WTC11 (cell line): ENCODE data around the gene CCDC82. TPM values are rescaled to one million over a fixed set of nuclear protein-coding genes. Genes with fewer than 3 reads are reported as not detected.
A peak's percentile ranks its signal among the peaks of the same experiment; 100 is the strongest.

ENCODE experiments used
- ATAC-seq: fragments of 200-7000 bp; cut with Tn5 transposase; 2 replicates; pipeline ENCODE4 v1.10.0; 2021; ENCODE audit warnings: mild to moderate bottlenecking, moderate library complexity
- CTCF ChIA-PET: fragments of 300-600 bp; sonication (Branson Sonifier 250); formaldehyde crosslinking; loops from one replicate; lab custom pipeline; 2021; ENCODE audit warnings: antibody characterized with exemption; lab: Charles Lee
- POLR2A ChIA-PET: fragments of 350-600 bp; sonication (Branson Sonifier 250); formaldehyde crosslinking; loops from one replicate; lab custom pipeline; 2021; ENCODE audit warnings: antibody characterized with exemption; lab: Charles Lee
- DNase-seq: peaks from one replicate; pipeline ENCODE4 v3.0.0; 2021; ENCODE audit warnings: low spot score
- H3K27ac Mint-ChIP-seq: 2 replicates; pipeline ENCODE4 v1.8.0; 2021; ENCODE audit warnings: mixed read lengths
- H3K27me3 Mint-ChIP-seq: 2 replicates; pipeline ENCODE4 v1.8.0; 2021; ENCODE audit warnings: low read depth, mild to moderate bottlenecking, moderate library complexity, mixed read lengths
- H3K36me3 Mint-ChIP-seq: 2 replicates; pipeline ENCODE4 v1.8.0; 2021; ENCODE audit warnings: mixed read lengths
- H3K4me1 Mint-ChIP-seq: 2 replicates; pipeline ENCODE4 v1.8.0; 2022; ENCODE audit warnings: mixed read lengths
- H3K4me3 Mint-ChIP-seq: 2 replicates; pipeline ENCODE4 v1.8.0; 2021; ENCODE audit warnings: mild to moderate bottlenecking, moderate library complexity, mixed read lengths
- H3K9me3 Mint-ChIP-seq: 2 replicates; pipeline ENCODE4 v1.8.0; 2021; ENCODE audit warnings: mixed read lengths
- JAZF1 ChIP-seq: fragments of 250-450 bp; sonication (Bioruptor Pico); IDR thresholded peaks from 2 replicates; pipeline ENCODE4 v1.9.0; 2021; ENCODE audit warnings: moderate library complexity, mild to moderate bottlenecking, inconsistent platforms
- KAT7 ChIP-seq: sonication (generic); formaldehyde crosslinking; IDR thresholded peaks from 2 replicates; pipeline ENCODE4 v1.8.1; 2023; ENCODE audit warnings: missing genetic modification reagents, mild to moderate bottlenecking, borderline replicate concordance
- MXD4 ChIP-seq: fragments of 250-450 bp; sonication (Bioruptor Pico); IDR thresholded peaks from 2 replicates; pipeline ENCODE4 v1.8.0; 2021; ENCODE audit warnings: mild to moderate bottlenecking, moderate library complexity, borderline replicate concordance
- NFE2L1 ChIP-seq: sonication (generic); formaldehyde crosslinking; IDR thresholded peaks from 2 replicates; pipeline ENCODE4 v1.8.1; 2023; ENCODE audit warnings: missing genetic modification reagents
- RORB ChIP-seq: fragments of 250-450 bp; sonication (Bioruptor Pico); IDR thresholded peaks from 2 replicates; pipeline ENCODE4 v1.9.0; 2021; ENCODE audit warnings: mild to moderate bottlenecking
- TP53 ChIP-seq: sonication (generic); formaldehyde crosslinking; IDR thresholded peaks from 2 replicates; pipeline ENCODE4 v1.8.1; 2023; ENCODE audit warnings: mild to moderate bottlenecking, missing genetic modification reagents
- ZBTB21 ChIP-seq: sonication (generic); formaldehyde crosslinking; IDR thresholded peaks from 2 replicates; pipeline ENCODE4 v1.8.1; 2023; ENCODE audit warnings: mild to moderate bottlenecking, missing genetic modification reagents, borderline replicate concordance
- ZNF396 ChIP-seq: fragments of 250-450 bp; sonication (Bioruptor Pico); IDR thresholded peaks from 2 replicates; pipeline ENCODE4 v1.8.0; 2021; ENCODE audit warnings: mild to moderate bottlenecking, moderate library complexity, borderline replicate concordance
- total RNA-seq: library from RNA; stranded (reverse); gene quantifications from 3 replicates; pipeline ENCODE4 v1.2.3, GENCODE V29; 2021
- TF ChIP-seq, protein P1 (sequence below): sonication (generic); formaldehyde crosslinking; IDR thresholded peaks from 2 replicates; pipeline ENCODE4 v1.8.0; 2023; ENCODE audit warnings: mild to moderate bottlenecking, missing genetic modification reagents
- TF ChIP-seq, protein P2 (sequence below): fragments of 200-600 bp; IDR thresholded peaks from 2 replicates; pipeline ENCODE4 v1.8.0; 2022; ENCODE audit warnings: antibody characterized with exemption
- TF ChIP-seq, protein P3 (sequence below): sonication (generic); formaldehyde crosslinking; IDR thresholded peaks from 2 replicates; pipeline ENCODE4 v1.8.0; 2022; ENCODE audit warnings: missing genetic modification reagents
- TF ChIP-seq, protein P4 (sequence below): sonication (generic); formaldehyde crosslinking; IDR thresholded peaks from 2 replicates; pipeline ENCODE4 v1.8.0; 2022; ENCODE audit warnings: mild to moderate bottlenecking, missing genetic modification reagents
- TF ChIP-seq, protein P5 (sequence below): sonication (generic); formaldehyde crosslinking; IDR thresholded peaks from 2 replicates; pipeline ENCODE4 v1.8.1; 2023; ENCODE audit warnings: mild to moderate bottlenecking, missing genetic modification reagents
- TF ChIP-seq, protein P6 (sequence below): fragments of 250-450 bp; sonication (Bioruptor Pico); conservative IDR thresholded peaks from 2 replicates; pipeline ENCODE4 v1.9.0; 2021; ENCODE audit warnings: mild to moderate bottlenecking

Gene CCDC82
- total RNA-seq, 1 experiment from 2014 or later = 16.3 TPM

DNA sequence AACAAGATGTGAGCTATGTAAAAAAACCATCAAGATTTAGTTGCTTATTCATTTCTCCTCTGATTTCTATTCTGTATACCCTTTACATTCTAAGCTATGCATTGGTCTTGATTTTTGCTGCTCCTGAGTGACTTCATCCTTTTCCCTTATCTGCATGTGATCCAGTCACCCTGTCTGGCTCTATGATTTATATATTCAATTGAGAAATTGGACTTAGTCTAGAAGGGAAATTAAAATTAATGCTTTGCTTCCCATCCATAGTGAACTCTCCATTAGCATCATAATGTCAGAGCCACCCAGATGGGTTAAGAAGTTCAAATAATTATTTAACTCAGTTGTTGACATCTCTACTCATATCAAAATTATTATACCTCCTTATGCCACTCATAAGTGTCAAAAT is 5.1 kb upstream of the CCDC82 start (continued):
- TF ChIP-seq, protein P1, sequence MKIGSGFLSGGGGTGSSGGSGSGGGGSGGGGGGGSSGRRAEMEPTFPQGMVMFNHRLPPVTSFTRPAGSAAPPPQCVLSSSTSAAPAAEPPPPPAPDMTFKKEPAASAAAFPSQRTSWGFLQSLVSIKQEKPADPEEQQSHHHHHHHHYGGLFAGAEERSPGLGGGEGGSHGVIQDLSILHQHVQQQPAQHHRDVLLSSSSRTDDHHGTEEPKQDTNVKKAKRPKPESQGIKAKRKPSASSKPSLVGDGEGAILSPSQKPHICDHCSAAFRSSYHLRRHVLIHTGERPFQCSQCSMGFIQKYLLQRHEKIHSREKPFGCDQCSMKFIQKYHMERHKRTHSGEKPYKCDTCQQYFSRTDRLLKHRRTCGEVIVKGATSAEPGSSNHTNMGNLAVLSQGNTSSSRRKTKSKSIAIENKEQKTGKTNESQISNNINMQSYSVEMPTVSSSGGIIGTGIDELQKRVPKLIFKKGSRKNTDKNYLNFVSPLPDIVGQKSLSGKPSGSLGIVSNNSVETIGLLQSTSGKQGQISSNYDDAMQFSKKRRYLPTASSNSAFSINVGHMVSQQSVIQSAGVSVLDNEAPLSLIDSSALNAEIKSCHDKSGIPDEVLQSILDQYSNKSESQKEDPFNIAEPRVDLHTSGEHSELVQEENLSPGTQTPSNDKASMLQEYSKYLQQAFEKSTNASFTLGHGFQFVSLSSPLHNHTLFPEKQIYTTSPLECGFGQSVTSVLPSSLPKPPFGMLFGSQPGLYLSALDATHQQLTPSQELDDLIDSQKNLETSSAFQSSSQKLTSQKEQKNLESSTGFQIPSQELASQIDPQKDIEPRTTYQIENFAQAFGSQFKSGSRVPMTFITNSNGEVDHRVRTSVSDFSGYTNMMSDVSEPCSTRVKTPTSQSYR (CRISPR knock-in tag) = no peak

DNA sequence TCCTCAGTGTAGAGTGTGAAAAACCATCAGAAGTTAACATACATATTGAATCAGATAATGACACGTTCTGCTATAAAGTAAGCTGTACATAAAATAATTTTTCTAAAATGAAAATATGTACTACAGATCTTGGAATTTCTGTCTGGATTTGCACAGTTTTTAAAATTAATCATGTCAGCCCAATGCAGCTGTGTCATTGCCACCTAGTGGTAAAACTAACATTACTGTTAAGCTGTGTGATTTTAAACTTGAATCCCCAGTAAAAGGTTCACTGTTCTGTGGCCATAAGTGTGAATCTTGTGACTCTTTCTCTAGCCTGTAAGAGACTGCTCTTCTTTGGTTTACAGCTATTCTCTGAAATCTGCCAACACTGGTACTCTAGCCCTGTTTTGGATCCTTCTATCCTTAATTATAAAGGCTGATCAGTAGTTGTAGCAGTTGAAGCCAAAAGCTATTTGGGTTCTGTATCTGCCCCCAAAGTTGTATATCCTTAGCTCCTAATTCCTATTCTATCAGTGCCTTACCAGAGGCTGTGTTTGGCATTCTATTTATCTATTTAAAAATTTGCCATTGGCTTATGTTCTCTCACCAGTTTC is 4.1 kb upstream of the CCDC82 start:
- DNase-seq = no peak
- CTCF ChIA-PET = interaction anchor here (0.7 to 4.0 kb wide), 28 partner anchors 9 to 573 kb away, joined by 3 to 38 read pairs (median 3); partner anchors contain the start of gene MAML2
- H3K9me3 Mint-ChIP-seq = peaks cover 28% of the 10 kb centered on the region
- no peak for ATAC-seq
- TF ChIP-seq, protein P2, sequence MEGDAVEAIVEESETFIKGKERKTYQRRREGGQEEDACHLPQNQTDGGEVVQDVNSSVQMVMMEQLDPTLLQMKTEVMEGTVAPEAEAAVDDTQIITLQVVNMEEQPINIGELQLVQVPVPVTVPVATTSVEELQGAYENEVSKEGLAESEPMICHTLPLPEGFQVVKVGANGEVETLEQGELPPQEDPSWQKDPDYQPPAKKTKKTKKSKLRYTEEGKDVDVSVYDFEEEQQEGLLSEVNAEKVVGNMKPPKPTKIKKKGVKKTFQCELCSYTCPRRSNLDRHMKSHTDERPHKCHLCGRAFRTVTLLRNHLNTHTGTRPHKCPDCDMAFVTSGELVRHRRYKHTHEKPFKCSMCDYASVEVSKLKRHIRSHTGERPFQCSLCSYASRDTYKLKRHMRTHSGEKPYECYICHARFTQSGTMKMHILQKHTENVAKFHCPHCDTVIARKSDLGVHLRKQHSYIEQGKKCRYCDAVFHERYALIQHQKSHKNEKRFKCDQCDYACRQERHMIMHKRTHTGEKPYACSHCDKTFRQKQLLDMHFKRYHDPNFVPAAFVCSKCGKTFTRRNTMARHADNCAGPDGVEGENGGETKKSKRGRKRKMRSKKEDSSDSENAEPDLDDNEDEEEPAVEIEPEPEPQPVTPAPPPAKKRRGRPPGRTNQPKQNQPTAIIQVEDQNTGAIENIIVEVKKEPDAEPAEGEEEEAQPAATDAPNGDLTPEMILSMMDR = peak; percentile 37
- no peak for TF ChIP-seq TP53 (CRISPR knock-in tag)
- POLR2A ChIA-PET = no interaction called here
- peaks cover 8% of the 10 kb centered on the region for H3K27me3 Mint-ChIP-seq
- peaks cover 22% of the 10 kb centered on the region for H3K36me3 Mint-ChIP-seq
- H3K4me1 Mint-ChIP-seq = peaks cover 14% of the 10 kb centered on the region
- H3K4me3 Mint-ChIP-seq = no peak overlapping the region
- H3K27ac Mint-ChIP-seq = no peak overlapping the region

DNA sequence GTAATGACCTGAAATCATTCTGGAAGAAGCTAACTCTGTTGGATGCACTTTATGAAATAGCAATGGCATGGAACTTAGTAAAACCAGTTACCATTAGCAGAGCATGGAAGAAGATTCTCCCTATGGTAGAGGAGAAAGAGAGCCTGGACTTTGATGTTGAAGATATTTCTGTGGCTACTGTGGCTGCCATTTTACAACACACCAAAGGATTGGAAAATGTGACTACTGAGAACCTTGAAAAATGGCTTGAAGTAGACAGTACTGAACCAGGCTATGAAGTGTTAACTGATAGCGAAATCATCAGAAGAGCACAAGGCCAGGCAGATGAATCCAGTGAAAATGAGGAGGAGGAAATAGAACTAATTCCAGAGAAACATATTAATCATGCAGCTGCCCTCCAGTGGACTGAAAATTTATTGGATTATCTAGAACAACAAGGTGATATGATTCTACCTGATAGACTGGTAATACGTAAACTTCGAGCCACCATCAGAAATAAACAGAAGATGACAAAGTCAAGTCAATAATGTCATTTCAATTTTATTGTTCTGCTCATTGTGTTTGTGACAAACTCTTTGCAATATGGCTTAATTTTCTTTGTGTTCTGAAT is 2.1 kb upstream of the CCDC82 start:
- no peak for DNase-seq
- Mint-ChIP-seq H3K36me3 (peaks cover 22% of the 10 kb centered on the region), H3K4me1 (peaks cover 24% of the 10 kb centered on the region)
- ChIA-PET CTCF (interaction anchor here (4.0 kb wide), 1 partner anchor 49 kb away, joined by 38 read pairs; the partner anchor contains the start of gene MAML2), POLR2A (no interaction called here)
- TF ChIP-seq JAZF1 (CRISPR knock-in tag) = no peak
- TF ChIP-seq, protein P3, sequence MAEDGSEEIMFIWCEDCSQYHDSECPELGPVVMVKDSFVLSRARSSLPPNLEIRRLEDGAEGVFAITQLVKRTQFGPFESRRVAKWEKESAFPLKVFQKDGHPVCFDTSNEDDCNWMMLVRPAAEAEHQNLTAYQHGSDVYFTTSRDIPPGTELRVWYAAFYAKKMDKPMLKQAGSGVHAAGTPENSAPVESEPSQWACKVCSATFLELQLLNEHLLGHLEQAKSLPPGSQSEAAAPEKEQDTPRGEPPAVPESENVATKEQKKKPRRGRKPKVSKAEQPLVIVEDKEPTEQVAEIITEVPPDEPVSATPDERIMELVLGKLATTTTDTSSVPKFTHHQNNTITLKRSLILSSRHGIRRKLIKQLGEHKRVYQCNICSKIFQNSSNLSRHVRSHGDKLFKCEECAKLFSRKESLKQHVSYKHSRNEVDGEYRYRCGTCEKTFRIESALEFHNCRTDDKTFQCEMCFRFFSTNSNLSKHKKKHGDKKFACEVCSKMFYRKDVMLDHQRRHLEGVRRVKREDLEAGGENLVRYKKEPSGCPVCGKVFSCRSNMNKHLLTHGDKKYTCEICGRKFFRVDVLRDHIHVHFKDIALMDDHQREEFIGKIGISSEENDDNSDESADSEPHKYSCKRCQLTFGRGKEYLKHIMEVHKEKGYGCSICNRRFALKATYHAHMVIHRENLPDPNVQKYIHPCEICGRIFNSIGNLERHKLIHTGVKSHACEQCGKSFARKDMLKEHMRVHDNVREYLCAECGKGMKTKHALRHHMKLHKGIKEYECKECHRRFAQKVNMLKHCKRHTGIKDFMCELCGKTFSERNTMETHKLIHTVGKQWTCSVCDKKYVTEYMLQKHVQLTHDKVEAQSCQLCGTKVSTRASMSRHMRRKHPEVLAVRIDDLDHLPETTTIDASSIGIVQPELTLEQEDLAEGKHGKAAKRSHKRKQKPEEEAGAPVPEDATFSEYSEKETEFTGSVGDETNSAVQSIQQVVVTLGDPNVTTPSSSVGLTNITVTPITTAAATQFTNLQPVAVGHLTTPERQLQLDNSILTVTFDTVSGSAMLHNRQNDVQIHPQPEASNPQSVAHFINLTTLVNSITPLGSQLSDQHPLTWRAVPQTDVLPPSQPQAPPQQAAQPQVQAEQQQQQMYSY (CRISPR knock-in tag) = no peak
- TF ChIP-seq NFE2L1 (CRISPR knock-in tag) = no peak
- TF ChIP-seq ZNF396 (CRISPR knock-in tag) = no peak
- TF ChIP-seq, protein P4, sequence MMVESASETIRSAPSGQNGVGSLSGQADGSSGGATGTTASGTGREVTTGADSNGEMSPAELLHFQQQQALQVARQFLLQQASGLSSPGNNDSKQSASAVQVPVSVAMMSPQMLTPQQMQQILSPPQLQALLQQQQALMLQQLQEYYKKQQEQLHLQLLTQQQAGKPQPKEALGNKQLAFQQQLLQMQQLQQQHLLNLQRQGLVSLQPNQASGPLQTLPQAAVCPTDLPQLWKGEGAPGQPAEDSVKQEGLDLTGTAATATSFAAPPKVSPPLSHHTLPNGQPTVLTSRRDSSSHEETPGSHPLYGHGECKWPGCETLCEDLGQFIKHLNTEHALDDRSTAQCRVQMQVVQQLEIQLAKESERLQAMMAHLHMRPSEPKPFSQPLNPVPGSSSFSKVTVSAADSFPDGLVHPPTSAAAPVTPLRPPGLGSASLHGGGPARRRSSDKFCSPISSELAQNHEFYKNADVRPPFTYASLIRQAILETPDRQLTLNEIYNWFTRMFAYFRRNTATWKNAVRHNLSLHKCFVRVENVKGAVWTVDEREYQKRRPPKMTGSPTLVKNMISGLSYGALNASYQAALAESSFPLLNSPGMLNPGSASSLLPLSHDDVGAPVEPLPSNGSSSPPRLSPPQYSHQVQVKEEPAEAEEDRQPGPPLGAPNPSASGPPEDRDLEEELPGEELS = no peak
- TF ChIP-seq ZBTB21 (CRISPR knock-in tag) = no peak
- TF ChIP-seq KAT7 (CRISPR knock-in tag) = no peak
- TF ChIP-seq, protein P5, sequence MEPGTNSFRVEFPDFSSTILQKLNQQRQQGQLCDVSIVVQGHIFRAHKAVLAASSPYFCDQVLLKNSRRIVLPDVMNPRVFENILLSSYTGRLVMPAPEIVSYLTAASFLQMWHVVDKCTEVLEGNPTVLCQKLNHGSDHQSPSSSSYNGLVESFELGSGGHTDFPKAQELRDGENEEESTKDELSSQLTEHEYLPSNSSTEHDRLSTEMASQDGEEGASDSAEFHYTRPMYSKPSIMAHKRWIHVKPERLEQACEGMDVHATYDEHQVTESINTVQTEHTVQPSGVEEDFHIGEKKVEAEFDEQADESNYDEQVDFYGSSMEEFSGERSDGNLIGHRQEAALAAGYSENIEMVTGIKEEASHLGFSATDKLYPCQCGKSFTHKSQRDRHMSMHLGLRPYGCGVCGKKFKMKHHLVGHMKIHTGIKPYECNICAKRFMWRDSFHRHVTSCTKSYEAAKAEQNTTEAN (CRISPR knock-in tag) = no peak
- TF ChIP-seq, protein P2 = no peak
- no peak for TF ChIP-seq RORB (CRISPR knock-in tag)
- TF ChIP-seq MXD4 (CRISPR knock-in tag) = no peak
- TF ChIP-seq, protein P6, sequence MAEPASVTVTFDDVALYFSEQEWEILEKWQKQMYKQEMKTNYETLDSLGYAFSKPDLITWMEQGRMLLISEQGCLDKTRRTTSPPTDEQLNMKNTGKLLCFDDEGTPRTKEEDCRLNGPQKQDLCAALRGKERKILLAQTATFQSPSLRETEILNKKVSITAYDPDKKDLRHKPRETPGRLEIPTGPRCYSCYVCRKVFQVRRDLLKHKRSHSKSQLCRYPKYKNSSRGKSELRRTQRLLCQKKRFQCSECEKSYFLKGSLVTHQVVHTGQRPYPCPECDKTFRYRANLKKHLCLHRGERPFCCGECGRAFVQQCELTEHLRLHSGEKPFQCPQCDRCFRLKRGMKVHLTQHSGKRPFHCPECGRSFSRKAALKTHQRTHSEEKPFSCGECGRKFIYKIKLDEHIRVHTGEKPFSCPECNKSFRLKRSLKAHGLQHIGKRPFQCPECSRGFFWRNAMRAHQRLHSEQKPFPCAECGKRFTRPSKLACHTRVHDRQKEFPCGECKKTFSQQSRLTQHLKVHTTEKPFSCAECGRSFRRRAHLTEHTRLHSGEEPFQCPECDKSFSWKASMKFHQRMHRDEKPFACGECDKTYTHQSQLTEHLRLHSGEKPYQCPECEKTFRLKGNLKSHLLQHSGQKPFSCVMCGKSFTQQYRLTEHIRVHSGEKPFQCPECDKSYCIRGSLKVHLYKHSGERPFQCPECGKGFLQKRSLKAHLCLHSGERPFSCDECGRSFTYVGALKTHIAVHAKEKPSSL (CRISPR knock-in tag) = no peak
- TF ChIP-seq, all 79 proteins: peak for 0
- Mint-ChIP-seq H3K27ac (no peak overlapping the region), H3K27me3 (peaks cover 8% of the 10 kb centered on the region), H3K9me3 (peaks cover 21% of the 10 kb centered on the region), H3K4me3 (peak overlapping the region; percentile 24; the same call in 1 of the 2 replicates)
- ATAC-seq = no peak
